HG03439 (cell line): ENCODE results near the gene KCNH1.

Experiments used
- ATAC-seq: cut with Tn5 transposase; IDR thresholded peaks from one replicate; pipeline ENCODE4 v1.9.1; 2021; ENCODE audit warnings: mild to moderate bottlenecking, moderate library complexity; ENCODE audit not compliant: unreplicated experiment

Gene KCNH1

GRCh38 chr1:210932104-210932503 is 201.8 kb downstream of the KCNH1 start:
- ATAC-seq, result no peak

- ATAC-seq, result no peak
Observed at GRCh38 chr1:210922666-210923065, 211.3 kb downstream of the KCNH1 start.

- ATAC-seq, result no peak
Observed at GRCh38 chr1:210920716-210921694, 212.9 kb downstream of the KCNH1 start.

- ATAC-seq, result no peak
Observed at GRCh38 chr1:210920258-210920657, 213.7 kb downstream of the KCNH1 start.

- no peak for ATAC-seq
Observed at GRCh38 chr1:210918893-210919292, 215.1 kb downstream of the KCNH1 start.

GRCh38 chr1:210917560-210918169 is 216.3 kb downstream of the KCNH1 start:
- ATAC-seq, result no peak

- ATAC-seq, result no peak
Observed at GRCh38 chr1:210916548-210916947, 217.4 kb downstream of the KCNH1 start.

GRCh38 chr1:210915890-210916507 is 217.9 kb downstream of the KCNH1 start:
- no peak for ATAC-seq

GRCh38 chr1:210912752-210913151 is 221.2 kb downstream of the KCNH1 start:
- ATAC-seq, result no peak

- ATAC-seq, result no peak
Observed at GRCh38 chr1:210910020-210910575, 223.8 kb downstream of the KCNH1 start.

- ATAC-seq, result no peak
Observed at GRCh38 chr1:210908791-210909190, 225.2 kb downstream of the KCNH1 start.

GRCh38 chr1:210908257-210908656 is 225.7 kb downstream of the KCNH1 start:
- no peak for ATAC-seq

GRCh38 chr1:210907251-210907805 is 226.6 kb downstream of the KCNH1 start:
- ATAC-seq, result no peak

GRCh38 chr1:210905944-210906453 is 227.9 kb downstream of the KCNH1 start:
- no peak for ATAC-seq

- ATAC-seq, result no peak
Observed at GRCh38 chr1:210905365-210905904, 228.5 kb downstream of the KCNH1 start.

- ATAC-seq, result no peak
Observed at GRCh38 chr1:210901981-210902770, 231.8 kb downstream of the KCNH1 start.

- no peak for ATAC-seq
Observed at GRCh38 chr1:210900820-210901219, 233.1 kb downstream of the KCNH1 start.

GRCh38 chr1:210900079-210900478 is 233.9 kb downstream of the KCNH1 start:
- ATAC-seq, result no peak

GRCh38 chr1:210899676-210900075 is 234.3 kb downstream of the KCNH1 start:
- ATAC-seq, result no peak

GRCh38 chr1:210898473-210898872 is 235.5 kb downstream of the KCNH1 start:
- ATAC-seq, result no peak
